WERI-Rb-1 (cell line): ENCODE results near the gene CNOT3.

ENCODE experiments used
- DNase-seq: peaks from one replicate; pipeline ENCODE4 v3.0.0-alpha.2; 2020
- H3K27ac ChIP-seq: fragments of 250-450 bp; sonication (Bioruptor Pico); 2 replicates; pipeline ENCODE4 v1.5.1; 2020; ENCODE audit warnings: mild to moderate bottlenecking, moderate library complexity
- H3K27me3 ChIP-seq: fragments of 250-450 bp; sonication (Bioruptor Pico); 2 replicates; pipeline ENCODE4 v1.5.1; 2021; ENCODE audit warnings: mild to moderate bottlenecking, low read depth, moderate library complexity; ENCODE audit not compliant: insufficient read depth, severe bottlenecking
- H3K36me3 ChIP-seq: fragments of 250-450 bp; sonication (Bioruptor Pico); 2 replicates; pipeline ENCODE4 v1.5.1; 2020; ENCODE audit warnings: mild to moderate bottlenecking, moderate library complexity
- H3K4me3 ChIP-seq: 2 replicates; pipeline ENCODE4 v1.5.1; 2011; ENCODE audit warnings: low read depth, mild to moderate bottlenecking, control low read depth, low read length
- H3K9me3 ChIP-seq: fragments of 250-450 bp; sonication (Bioruptor Pico); 2 replicates; pipeline ENCODE4 v1.5.1; 2021; ENCODE audit warnings: mild to moderate bottlenecking, moderate library complexity; ENCODE audit not compliant: severe bottlenecking
- CTCF ChIP-seq: IDR thresholded peaks from 2 replicates; pipeline ENCODE4 v1.5.1; 2011; ENCODE audit warnings: low read depth, mild to moderate bottlenecking, control low read depth, inconsistent platforms, low read length

The CNOT3 gene

GRCh38 chr19:54151362-54152035 is 13.9 kb downstream of the CNOT3 start:
- H3K36me3 ChIP-seq: peaks cover 93% of the 10 kb centered on the region
- H3K27ac ChIP-seq: no peak overlapping the region
- no peak for TF ChIP-seq CTCF
- no peaks in the 10 kb centered on the region for H3K9me3 ChIP-seq
- no peaks in the 10 kb centered on the region for H3K27me3 ChIP-seq
- DNase-seq: no peak
- no peak overlapping the region for H3K4me3 ChIP-seq

- Histone ChIP-seq H3K4me3 (no peak overlapping the region), H3K27me3 (no peaks in the 10 kb centered on the region), H3K36me3 (peaks cover 93% of the 10 kb centered on the region), H3K9me3 (no peaks in the 10 kb centered on the region), H3K27ac (no peak overlapping the region)
- no peak for TF ChIP-seq CTCF
- no peak for DNase-seq
Observed at GRCh38 chr19:54152267-54152666, 14.7 kb downstream of the CNOT3 start.

- Histone ChIP-seq H3K27ac (no peak overlapping the region), H3K4me3 (no peak overlapping the region), H3K36me3 (peaks cover 95% of the 10 kb centered on the region), H3K9me3 (no peaks in the 10 kb centered on the region), H3K27me3 (no peaks in the 10 kb centered on the region)
- no peak for DNase-seq
- no peak for TF ChIP-seq CTCF
Observed at GRCh38 chr19:54152878-54153524, 15.4 kb downstream of the CNOT3 start.

- Histone ChIP-seq H3K36me3 (peaks cover 93% of the 10 kb centered on the region), H3K9me3 (no peaks in the 10 kb centered on the region), H3K27ac (no peak overlapping the region), H3K4me3 (no peak overlapping the region), H3K27me3 (no peaks in the 10 kb centered on the region)
- no peak for TF ChIP-seq CTCF
- DNase-seq: no peak
Observed at GRCh38 chr19:54153731-54154326, 16.3 kb downstream of the CNOT3 start.

GRCh38 chr19:54154603-54155345 is 17.2 kb downstream of the CNOT3 start:
- TF ChIP-seq CTCF: no peak
- Histone ChIP-seq H3K27ac (no peak overlapping the region), H3K36me3 (peaks cover 83% of the 10 kb centered on the region), H3K9me3 (no peaks in the 10 kb centered on the region), H3K27me3 (no peaks in the 10 kb centered on the region), H3K4me3 (no peak overlapping the region)
- DNase-seq: no peak
